GM13977 (cell line): ENCODE results near the gene DIP2B.

ENCODE experiments used
- DNase-seq: peaks from one replicate; pipeline ENCODE4 v3.0.0; 2012; ENCODE audit warnings: low spot score
- in situ Hi-C: fragments of 300-500 bp; cut with MboI; formaldehyde crosslinking; loops from one replicate; pipeline ENCODE4 v1.12.0; 2022; ENCODE audit warnings: low sequenced_read_pairs, low pct_unique_long_range_greater_than_20kb, mixed read lengths, inconsistent platforms; ENCODE audit not compliant: unreplicated experiment
- TF ChIP-seq, protein P1 (sequence below): IDR thresholded peaks from 2 replicates; pipeline ENCODE4 v1.5.1; 2012; ENCODE audit warnings: mild to moderate bottlenecking, control low read depth; ENCODE audit not compliant: insufficient read depth; ENCODE audit errors: extremely low read depth, missing control alignments

DIP2B gene

DNA sequence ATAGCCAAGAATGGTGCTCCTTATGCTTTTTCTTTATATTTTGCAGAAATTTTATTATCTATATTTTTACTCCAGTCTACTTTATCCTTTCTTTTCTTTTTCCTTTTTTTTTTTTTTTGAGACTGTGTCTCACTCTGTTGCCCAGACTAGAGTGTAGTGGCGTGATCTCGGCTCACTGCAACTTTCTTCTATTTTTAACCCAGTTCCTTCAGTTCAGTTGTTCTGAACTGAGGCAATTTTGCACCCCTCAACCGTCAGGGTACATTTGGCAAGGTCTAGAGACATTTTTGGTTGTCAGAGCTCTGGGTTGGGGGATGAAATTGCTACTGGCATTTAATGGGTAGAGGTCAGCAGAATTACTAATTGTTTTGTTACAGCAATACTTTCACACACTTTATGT is 75.7 kb downstream of the DIP2B start:
- DNase-seq = no peak
- in situ Hi-C loops = no loop called here

DNA sequence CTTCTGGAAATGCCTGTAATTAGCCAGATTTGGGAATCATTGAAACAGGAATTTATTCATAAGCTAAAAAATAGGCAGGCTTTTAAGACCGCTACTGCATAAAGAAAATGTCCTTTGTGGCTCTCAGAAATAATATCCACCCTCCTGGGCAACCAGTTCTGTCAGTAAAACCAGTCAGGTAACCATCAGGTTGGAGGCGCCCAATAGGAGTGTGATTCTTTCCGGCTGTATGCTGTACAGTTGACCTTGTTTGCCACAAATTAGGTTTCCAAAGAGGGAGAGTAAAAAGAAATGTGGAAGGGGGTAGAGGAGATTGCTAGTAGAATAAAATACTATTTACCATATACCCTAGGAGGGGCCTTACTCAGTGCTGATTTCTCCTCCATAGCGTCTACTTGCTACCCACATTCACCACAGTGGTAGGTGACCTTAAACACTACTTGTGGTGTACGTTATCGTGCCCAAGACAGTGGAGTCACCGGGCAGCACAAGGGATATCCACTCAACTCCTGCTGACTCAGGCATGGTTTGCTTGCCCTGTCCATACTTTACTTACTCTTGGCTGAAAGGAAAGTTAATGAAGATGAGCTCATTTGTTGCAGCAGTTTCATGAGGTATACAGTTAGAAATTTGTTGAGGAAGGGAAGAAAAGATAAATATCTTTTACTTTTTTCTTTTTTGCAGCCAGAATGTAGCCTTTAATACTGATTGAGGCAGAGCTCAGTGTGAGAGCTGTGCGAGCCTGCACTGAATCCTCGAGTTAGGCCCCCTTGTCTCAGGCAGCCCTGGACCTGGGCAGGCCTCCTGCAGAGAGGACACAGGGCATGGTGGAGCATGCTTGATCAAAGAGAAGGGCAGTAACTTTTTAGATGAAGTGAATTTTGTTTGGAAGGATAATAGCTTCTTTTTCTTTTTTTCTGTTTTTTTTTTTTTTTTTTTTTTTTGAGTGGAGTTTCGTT is 76.7 kb downstream of the DIP2B start:
- DNase-seq = no peak
- TF ChIP-seq, protein P1, sequence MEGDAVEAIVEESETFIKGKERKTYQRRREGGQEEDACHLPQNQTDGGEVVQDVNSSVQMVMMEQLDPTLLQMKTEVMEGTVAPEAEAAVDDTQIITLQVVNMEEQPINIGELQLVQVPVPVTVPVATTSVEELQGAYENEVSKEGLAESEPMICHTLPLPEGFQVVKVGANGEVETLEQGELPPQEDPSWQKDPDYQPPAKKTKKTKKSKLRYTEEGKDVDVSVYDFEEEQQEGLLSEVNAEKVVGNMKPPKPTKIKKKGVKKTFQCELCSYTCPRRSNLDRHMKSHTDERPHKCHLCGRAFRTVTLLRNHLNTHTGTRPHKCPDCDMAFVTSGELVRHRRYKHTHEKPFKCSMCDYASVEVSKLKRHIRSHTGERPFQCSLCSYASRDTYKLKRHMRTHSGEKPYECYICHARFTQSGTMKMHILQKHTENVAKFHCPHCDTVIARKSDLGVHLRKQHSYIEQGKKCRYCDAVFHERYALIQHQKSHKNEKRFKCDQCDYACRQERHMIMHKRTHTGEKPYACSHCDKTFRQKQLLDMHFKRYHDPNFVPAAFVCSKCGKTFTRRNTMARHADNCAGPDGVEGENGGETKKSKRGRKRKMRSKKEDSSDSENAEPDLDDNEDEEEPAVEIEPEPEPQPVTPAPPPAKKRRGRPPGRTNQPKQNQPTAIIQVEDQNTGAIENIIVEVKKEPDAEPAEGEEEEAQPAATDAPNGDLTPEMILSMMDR = no peak
- in situ Hi-C loops = no loop called here

More for the DNA sequence above, 75.7 kb downstream of the DIP2B start:
- TF ChIP-seq, protein P1 = no peak

DNA sequence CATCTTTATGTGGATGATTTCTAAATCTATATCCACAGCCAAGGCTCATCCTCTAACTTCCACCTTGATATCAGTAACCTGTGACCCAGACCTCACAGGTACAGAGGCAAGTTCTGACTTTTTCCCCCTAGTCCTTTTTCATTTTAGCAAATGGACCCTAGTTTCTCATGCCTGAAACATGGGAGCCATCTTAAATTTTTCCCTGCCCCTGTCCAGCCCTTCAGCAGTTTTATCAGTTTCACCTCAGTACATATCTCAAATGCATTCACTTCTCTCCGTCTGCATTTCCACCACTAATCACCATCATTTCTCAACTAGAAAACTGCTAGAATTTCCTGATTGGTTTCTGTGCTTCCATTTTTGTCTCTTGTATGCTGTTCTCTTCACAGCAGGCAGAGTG is 79.3 kb downstream of the DIP2B start:
- TF ChIP-seq, protein P1 = no peak

DNA sequence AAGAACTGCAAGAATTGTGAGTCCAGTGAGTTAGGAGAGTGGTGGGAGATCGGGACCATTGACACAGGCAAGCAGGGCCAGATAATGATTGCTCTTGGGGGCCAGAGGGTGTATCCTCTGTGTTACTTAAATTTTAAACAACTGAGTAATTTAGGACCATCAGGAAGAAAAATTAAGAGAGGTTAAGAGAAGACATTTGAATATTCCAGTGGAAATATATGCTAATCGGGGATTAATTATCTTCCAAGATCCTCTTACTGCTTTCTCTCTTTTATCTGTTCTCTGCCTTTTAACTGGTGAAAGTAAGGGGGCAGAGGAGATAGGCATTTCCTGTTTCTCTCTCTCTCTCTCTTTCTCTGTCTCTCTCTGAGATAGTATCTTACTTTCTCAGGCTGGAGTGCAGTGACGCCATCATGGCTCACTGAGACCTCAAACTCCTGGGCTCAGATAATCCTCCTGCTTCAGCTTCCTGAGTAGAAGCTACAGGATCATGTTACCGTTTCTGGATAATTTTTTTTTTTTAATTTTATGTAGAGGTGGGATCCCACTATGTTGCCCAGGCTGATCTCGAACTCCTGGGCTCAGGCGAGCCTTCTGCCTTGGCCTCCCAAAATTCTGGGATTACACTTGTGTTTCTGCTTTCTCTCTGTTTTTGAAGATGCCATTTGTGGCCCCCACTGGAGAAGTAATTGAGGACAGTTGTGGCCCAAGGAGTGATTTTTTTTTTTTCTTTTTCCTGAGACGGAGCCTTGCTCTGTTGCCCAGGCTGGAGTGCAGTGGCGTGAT is 85.1 kb downstream of the DIP2B start:
- in situ Hi-C loops = no loop called here
- DNase-seq = no peak
- TF ChIP-seq, protein P1 = no peak

More for the DNA sequence above, 79.3 kb downstream of the DIP2B start:
- in situ Hi-C loops = no loop called here
- DNase-seq = no peak

DNA sequence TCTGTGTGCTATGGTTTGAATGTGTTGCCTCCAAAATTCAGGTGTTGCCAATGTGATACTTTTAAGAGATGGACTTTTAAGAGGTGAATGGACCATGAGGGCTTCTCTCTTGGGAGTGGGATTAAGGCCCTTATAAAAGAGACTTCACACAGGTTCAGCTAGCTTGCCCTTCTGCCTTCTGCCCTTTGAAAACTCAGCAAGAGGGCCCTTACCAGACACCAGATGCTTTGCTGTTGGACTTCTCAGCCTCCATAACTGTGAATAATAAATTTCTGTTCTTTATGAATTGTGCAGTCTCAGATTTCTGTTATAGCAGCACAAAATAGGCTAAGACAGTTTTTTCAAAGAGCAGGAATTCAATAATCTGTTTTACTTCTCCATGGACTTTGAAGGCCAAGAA is 86.1 kb downstream of the DIP2B start:
- in situ Hi-C loops = no loop called here
- DNase-seq = no peak

DNA sequence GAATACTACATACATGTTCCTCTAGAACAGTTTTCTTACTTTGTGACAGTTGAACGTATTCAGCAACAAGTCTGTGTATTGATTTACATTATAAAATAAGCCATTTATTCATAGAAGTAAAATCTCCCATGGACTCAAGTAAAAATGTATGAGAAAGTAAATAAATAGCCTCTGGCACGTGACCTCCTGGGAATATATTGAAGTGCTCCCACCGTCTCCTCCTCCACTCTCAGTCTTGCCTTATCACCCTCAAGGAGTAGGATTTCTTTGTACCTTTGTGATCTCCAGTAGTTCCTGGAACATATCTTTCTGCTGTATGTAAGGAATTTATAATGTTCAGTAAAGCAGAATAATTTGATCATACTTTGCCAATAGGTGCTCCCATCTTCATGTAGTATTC is 90.9 kb downstream of the DIP2B start:
- TF ChIP-seq, protein P1 = no peak
- DNase-seq = no peak
- in situ Hi-C loops = no loop called here

More for the DNA sequence above, 86.1 kb downstream of the DIP2B start:
- TF ChIP-seq, protein P1 = no peak
